GM04503 (cell line): ENCODE measurements around the gene OPN4.

Source experiments
- DNase-seq: peaks from one replicate; pipeline ENCODE4 v3.0.0-alpha.2; 2012; ENCODE audit warnings: low read depth

OPN4 gene

GRCh38 chr10:86681047-86681446 is 26.7 kb downstream of the OPN4 start:
- no peak for DNase-seq

DNA sequence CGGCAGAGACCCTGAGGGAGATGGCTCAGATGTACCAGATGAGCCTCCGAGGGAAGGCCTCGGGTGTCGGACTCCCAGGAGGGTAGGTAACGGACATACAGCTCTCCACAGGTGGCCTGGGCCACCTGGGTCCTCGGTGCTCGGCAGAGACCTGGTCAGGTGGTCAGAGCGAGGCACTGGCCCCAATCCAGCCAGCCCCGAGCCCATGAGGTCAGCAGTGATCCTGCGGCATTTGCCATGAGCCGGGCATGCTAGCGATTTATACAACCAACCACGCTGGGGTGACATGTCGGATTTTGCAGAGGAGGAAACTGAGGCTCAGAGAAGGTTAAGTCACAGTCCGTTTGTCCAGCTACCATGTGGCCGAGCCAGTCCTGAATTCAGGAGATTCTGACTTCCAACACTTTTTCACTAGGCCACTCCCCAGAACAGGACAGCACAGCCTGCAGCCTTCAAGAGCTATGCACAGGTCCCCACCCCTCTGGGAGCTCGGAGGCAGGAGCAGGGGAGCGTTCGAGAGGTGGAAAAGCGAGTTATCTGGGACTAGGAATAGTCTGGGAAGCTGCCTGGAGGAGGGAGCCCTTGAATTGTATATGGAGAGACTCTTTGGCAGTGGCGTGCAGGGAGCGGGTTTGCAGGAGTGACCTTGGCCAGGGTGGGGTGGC is 27.5 kb downstream of the OPN4 start:
- DNase-seq, result no peak

GRCh38 chr10:86682675-86683074 is 28.3 kb downstream of the OPN4 start:
- DNase-seq, result no peak

- DNase-seq, result peak; percentile 3
These were observed 30.2 kb downstream of the OPN4 start for GRCh38 chr10:86684331-86685097.

- DNase-seq, result no peak
These were observed 31.1 kb downstream of the OPN4 start for GRCh38 chr10:86685416-86685815.

GRCh38 chr10:86685893-86686632 is 31.7 kb downstream of the OPN4 start:
- no peak for DNase-seq

DNA sequence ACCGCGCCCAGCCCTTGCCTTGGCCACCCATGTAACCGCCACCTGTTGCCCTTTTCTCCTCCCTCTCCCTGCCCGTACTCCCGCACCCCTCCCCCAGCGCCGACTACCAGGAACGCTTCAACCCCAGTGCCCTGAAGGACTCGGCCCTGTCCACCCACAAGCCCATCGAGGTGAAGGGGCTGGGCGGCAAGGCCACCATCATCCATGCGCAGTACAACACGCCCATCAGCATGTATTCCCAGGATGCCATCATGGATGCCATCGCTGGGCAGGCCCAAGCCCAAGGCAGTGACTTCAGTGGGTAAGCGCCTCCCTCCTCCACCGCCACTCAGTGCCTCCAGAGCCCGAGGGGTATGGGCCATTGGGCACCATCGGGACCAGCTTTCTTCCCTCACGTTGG is 32.6 kb downstream of the OPN4 start:
- no peak for DNase-seq

DNA sequence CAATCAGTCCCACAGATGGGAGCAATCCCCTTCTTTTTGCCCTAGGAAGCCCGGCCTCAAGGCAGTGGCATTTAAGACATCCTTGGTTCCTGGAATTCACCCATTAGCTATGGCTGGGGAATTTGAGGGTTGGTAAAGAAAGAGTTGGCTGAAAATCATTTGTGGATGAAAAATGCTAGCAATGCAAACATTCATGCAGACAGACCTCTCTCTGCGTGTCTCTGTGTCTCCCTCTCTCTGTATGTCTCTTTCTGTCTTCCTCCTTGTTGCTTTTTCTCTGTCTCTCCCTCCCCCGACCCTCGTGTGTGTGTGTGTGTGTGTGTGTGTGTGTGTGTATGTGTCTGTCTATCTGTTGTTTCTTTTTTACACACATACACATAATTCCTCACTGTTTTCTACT is 33.4 kb downstream of the OPN4 start:
- peak; percentile 82 for DNase-seq

DNA sequence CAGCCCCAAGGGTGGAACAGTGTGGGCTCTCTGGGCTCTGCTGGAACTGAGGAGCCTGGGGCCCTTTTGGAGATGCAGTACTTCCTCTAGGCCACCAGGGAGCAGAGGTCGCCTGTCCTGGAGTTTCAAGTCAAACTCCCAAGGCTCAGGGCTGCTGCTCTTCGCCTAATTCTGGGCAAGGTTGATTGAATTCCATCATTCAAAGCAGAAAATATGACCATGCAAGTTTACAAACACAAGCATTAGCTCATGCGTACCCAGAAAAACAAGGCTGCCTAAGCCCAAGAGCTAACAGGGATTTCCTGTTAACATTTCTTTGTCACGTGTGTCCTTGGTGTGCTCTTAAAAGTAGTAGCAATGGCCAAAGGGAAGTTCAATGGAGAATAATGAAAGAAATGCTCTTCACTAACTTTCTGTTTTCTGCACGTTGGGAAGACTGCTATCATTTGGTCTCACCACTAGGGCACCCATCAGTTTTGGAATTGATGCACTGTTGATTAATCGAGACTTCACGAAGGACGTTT is 34.1 kb downstream of the OPN4 start:
- DNase-seq, result peak; percentile 22

- no peak for DNase-seq
These were observed 34.8 kb downstream of the OPN4 start for GRCh38 chr10:86689146-86689545.

DNA sequence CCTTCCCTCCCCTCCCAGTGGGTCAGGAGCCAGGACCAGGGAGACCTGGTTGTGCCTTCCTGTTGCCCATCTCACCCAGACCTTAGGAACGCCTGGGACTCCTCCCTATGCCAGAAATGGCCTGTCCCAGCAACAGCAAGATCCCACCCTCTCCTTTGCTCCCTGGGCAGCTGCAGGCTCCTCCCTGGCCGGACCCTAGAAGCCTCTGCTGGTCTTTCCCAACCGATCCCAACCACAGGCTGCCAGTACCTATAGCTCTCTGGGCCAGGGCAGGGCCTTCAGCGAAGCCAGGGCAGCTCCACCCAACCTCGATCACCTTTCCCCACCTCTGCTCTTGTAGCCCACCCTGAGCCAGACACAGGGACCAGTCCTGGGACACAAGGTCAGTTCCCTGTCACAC is 35.9 kb downstream of the OPN4 start:
- no peak for DNase-seq

GRCh38 chr10:86690657-86691084 is 36.3 kb downstream of the OPN4 start:
- DNase-seq, result no peak

DNA sequence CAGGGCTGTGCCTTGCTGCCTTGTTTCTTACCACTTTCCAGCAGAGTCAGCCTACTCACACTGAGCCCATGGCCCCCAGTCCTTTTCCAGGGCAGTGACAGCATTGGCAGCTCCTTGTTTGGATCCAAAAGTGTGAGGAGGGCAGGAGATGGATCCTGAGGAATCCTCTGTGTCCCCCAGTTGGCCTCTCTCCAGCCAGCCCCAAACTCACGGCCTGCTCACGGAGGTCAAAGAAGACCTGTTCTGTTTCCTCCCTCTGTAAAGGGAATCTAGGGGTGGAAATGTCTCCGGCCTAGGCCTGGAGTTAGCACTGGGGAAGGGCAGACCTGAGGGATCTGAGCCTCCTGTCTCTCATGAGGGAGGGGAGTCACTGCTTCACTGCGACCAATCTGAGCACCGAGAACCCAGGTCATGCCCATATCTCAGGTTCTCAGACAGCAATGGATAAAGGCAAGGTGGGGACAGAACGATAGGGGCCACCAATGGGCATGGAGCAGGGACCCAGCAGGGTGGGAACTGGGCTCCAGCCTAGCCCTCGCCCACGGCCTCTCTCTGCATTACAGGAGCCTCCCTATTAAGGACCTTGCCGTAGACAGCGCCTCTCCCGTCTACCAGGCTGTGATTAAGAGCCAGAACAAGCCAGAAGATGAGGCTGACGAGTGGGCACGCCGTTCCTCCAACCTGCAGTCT is 37.1 kb downstream of the OPN4 start:
- no peak for DNase-seq

- no peak for DNase-seq
These were observed 37.7 kb downstream of the OPN4 start for GRCh38 chr10:86692023-86692514.

DNA sequence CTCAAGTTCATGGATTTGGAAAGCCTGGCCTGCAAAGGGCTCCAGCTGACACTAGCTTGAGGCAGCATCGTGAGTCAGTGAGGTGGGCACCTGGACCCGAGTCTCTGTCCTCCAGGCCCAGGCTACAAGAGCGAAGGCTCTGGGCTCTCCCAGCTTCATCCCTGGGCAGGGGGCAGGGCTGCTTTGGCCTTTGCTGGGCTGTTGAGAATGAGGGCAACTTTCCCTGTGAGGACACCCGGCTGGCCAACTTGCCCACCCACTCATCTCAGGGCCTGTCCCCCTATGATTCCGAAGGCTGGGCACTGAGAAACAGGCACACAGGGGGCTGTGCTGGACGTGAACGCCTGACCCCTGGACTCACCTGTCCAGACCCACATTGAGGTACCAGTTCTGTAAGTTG is 38.3 kb downstream of the OPN4 start:
- DNase-seq, result no peak

DNA sequence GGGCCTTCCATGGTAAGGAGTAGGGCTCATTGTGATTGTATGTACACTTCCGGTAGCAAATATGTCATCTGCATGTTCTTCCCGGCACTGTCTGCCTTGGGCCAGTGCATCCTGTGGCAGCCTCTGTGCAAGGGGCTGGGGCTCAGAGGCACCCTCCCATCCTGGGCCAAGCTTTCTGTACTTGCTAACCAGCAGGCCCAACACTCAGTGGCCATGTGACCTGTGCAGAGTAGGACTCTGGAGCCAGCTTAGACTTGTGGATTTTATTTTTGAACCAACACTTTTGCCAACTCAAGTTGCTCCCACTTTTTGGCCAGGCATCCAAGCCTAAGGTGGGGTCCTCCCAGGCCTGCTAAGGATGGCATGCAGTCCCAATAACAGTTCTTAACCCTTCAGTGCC is 38.9 kb downstream of the OPN4 start:
- no peak for DNase-seq

- DNase-seq, result peak; percentile 27
These were observed 39.5 kb downstream of the OPN4 start for GRCh38 chr10:86693721-86694369.

DNA sequence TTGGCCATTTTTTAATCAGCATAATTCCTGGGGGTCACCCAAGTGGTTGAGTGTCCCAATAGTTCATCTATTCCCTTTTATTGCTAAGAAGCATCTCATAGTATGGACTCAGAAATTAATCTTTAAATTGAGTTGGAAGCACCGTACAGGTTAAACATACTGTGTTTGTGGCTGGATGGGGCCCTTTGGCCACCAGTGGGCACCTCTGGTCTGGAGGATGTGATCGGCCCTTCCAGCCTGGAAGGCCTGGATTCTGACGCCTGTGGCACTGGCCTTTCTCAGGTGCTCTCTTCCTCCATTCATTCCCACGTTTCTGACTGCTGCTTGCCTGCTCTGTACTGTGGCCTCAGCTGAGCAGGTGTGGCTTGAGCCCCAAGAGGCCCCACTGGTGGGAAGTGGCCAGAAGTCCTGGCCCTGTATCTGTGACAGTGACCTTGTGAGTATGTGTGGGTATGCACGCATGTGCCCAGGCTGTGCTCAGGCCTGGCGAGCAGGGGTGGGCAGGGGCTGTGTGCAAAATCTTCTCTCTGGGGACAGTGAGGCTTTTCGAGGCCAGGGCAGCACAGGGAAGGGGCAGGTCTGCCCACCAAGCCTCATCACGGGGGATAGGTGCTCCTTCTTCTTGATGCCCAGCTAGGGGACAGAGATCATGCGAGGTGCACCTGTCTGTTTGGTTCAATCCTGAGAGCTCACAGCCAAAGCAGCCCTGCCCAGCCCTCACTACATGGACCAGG is 44.0 kb downstream of the OPN4 start:
- DNase-seq, result no peak

DNA sequence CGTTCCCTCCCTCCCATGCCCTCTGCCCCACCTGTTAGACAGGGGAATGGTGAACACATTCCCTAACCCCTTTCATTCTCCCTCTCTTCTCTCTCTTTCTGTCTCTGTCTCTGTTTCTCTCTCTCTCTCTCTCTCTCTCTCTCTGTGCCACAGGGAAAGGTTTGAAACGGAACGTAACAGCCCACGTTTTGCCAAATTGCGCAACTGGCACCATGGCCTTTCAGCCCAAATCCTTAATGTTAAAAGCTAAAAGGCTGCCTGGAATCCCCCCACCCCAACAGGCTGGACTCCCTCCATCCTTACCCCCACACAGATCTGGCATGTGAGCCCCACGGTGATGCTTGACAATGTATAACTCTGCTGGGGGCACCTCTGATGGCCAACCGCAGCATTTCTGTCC is 44.8 kb downstream of the OPN4 start:
- no peak for DNase-seq

GRCh38 chr10:86699541-86699940 is 45.2 kb downstream of the OPN4 start:
- DNase-seq, result no peak
